NCI-H1694 (cell line): Measurements from ENCODE around the gene MARK3.
A peak's percentile ranks its signal among the peaks of the same experiment; 100 is the strongest.

Experiments
- DNase-seq: peaks from one replicate; lab custom pipeline; 2025; lab: John Stamatoyannopoulos, UW

The MARK3 gene

DNA sequence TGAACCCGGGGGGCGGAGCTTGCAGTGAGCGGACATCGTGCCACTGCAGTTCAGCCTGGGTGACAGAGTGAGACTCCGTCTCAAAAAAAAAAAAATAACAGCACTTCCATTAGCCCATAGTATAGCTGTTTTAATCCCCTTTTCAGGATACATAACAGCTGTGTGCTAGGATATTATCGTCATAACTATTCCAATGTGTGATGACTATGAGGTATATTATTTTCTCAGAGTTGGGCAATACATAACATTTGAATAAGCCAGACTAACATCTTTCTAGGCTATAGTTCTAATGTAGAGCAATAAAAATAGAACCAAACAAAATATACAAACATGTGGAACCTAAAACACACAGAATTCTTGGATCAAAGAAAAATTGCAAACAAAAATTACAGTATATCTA, 57.1 kb downstream of the MARK3 start:
- no peak for DNase-seq

DNA sequence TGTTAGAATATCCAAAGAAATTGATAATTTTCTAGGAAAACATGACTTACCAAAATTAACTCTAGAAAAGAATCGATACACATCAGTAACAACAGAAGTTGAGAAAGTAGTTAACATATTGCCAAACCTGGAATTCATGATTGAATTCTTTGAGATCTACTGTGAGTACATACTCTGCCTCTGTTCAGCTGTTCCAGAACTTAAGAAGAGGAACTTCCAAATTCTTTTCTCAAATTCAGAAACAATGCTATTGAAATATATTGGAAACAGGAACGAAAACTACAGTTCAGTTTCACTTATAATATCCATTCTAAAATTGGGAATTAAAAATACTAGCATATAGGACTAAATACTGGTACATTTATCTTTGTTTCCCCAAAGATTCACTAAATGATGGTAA, 57.9 kb downstream of the MARK3 start:
- no peak for DNase-seq

GRCh38 chr14:103444837-103445524, 59.8 kb downstream of the MARK3 start:
- no peak for DNase-seq

GRCh38 chr14:103445806-103446205, 60.6 kb downstream of the MARK3 start:
- DNase-seq: no peak

GRCh38 chr14:103448097-103448496, 62.9 kb downstream of the MARK3 start:
- no peak for DNase-seq

DNA sequence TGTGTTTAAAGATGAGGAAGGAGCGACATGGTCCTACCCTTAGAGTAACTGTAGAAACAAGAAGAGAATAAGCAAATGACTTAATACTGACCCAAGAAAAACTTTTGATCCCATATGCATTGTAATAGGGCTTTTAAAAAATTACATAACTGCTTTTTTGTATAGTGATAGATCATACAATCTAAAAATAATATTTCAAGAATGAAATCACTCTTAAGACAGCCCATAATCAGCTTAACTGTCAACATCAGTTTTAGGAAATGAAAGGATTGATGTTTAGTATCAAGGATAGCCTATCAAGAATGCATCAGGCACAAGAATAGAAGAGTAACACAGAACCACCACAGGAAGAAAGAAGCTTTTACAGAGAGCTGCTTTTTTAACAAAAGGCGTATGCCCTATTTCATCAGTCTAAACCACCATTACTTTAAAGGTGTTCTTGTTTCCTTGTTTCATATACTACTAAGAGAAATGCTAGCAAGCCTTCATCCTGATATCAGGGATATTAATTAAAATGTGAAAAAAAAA, 64.5 kb downstream of the MARK3 start:
- DNase-seq: no peak

DNA sequence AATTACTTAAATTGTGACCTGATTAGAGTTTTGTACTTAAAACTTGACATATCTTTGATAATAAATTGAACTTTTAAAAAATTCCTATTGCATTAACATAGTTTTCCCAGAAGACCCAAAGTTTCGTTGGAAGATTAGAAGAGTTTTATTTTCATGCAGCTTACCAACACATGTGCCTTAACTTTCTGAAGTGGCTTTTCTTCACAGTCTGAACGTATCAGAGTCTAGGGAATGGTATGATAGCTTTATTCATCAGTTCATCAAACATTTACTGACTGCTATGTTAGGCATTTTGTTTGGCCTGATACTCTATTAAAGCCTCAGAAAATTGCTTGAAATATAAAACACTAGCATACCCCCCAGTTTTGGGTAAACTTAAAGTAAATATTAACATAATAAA, 65.2 kb downstream of the MARK3 start:
- no peak for DNase-seq

DNA sequence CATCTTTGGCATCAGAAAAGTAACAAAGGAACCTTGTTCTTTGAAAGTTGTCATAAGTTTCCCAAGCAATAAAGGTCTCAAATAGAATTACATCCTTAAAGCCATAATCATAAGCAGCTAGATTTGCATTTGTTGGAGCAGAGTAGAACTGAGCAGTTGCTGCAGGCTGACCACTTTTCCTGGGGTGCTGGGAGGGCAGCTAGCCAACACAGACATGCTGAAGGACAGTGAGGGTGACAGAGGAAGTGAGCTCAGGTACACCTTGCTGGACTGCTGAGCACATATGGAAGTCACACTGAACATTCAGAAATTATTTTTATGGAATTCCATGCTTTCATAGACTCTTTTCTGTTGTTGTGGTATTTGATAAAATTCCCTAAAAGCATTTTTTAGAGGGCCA, 66.2 kb downstream of the MARK3 start:
- DNase-seq: no peak

GRCh38 chr14:103453791-103454190, 68.6 kb downstream of the MARK3 start:
- DNase-seq: no peak

DNA sequence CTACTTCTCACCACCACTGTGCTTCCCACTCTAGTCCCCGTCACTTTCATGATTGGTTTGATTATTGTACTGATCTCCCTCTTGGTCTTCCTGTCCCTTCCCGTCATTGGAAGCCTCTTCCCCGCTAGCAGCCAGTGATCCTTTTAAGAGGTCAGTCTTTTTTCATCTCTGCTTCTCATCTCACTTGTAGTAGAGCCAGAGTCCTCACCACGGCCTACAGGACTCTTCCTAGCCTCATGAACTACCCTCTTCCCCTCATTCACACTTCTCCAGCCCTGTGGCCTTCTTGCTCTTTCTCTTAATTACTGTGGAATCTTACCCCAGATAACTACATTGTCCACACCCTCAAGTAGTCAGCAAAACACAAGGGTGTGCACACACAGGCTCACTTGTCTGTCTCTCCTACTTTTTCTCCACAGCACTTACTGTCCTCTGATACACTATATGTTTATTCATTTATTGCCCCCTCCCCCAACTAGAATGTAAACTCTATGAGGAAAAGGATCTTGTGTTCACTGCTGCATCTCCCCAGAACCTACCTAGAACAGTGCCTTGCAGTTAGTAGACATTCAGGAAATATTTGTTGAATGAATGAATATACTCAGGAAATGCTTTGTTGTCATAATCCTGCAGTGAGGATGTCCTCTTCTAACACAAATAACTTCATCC, 71.1 kb downstream of the MARK3 start:
- no peak for DNase-seq

- DNase-seq: no peak
These were observed 75.2 kb downstream of the MARK3 start for GRCh38 chr14:103460415-103460814.

DNA sequence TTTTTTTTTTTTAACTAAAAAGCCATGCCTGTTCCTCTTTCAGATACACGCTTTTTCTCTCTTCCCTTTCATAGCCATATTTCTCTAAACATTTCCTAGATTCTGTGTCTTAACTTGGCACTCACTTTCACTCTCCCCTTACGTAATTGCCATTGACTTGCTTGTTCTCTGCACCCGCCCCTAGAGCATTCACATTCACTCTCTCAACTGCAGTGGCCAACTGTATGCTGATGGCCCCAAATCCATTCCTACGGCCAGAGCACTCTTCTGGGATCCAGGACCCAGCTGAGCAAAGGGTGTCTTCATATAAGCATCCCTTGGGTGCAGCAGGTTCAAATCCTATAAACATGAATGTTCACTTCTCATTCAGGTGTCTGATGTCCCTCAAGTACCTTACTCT, 77.9 kb downstream of the MARK3 start:
- DNase-seq: no peak

DNA sequence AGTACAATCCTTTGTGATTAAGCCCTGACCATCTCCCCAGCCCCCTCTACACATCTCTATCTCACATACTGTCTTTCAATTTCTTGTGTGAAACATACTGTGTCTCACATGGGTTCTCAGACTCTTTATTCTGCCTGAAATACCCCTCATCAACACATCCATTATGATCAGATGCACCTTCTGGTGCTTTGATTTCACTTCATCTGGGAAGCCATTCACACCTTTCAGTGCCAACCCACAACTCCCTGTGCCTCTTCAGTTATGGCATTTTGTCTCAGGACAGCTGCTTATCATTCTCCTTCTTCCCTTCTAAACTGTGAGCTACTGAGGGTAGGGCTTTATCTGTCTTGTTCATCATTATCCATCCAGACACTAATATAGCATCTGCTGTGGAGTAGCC, 78.6 kb downstream of the MARK3 start:
- no peak for DNase-seq

DNA sequence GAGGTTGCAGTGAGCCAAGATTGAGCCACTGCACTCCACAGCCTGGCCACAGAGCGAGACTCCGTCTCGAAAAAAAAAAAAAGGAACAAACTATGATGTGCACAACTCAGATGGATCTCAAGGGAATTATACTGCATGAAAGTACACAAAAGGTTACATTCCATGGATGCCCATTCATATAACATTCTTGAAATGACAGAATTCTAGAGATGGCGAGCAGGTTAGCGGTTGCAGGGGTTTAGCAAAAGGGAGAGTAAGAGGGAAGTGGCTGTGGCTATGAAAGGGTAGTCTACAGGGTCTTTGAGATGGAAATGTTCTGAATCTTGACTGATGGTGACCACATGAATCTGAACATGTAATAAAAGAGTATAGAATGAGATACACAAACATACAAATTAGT, 87.7 kb downstream of the MARK3 start:
- DNase-seq: no peak

GRCh38 chr14:103474893-103475292, 89.7 kb downstream of the MARK3 start:
- no peak for DNase-seq

GRCh38 chr14:103476065-103476464, 90.8 kb downstream of the MARK3 start:
- DNase-seq: no peak

GRCh38 chr14:103476631-103477030, 91.4 kb downstream of the MARK3 start:
- no peak for DNase-seq

GRCh38 chr14:103480595-103480994, 95.4 kb downstream of the MARK3 start:
- no peak for DNase-seq

DNA sequence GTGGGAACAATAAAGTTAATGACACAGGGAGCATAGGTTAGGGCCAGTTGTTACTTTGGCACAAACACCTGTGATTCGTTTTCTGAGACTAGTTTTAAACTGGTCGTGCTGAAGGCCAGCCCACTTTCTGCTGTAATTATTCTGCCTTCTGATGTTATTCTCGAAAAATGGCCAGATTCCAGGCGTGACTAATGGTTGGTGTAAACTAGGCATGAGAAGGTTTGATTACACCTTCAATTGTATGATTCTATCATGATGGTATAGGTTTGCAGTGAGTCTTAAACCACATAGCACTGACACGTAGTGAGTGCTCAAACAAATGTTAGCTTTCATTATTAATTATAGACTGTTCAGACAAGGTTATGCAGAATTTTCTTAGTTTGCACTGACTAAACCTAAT, 98.4 kb downstream of the MARK3 start:
- peak; percentile 45 for DNase-seq

GRCh38 chr14:103485504-103485903, 100.3 kb downstream of the MARK3 start:
- no peak for DNase-seq

- DNase-seq: no peak
These were observed 102.9 kb downstream of the MARK3 start for GRCh38 chr14:103488071-103488470.

DNA sequence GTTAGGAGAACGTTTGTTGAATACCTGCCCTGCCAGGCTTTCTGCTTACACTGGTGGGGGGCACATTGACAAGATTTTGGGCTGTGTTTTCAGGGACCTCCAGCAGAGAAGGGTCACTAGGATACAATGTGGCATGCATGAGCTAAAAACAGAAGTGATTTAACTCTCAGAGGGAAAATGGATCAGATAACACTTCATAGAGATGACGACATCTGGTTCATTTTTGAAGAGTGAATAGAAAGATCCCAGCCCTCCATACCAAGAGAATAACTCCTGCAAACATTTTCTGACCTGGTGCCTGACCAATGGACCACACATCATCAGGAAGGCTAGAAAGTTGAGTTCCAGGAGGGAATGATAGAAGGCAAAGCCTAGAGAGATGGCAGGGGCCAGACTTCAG, 103.7 kb downstream of the MARK3 start:
- DNase-seq: no peak

DNA sequence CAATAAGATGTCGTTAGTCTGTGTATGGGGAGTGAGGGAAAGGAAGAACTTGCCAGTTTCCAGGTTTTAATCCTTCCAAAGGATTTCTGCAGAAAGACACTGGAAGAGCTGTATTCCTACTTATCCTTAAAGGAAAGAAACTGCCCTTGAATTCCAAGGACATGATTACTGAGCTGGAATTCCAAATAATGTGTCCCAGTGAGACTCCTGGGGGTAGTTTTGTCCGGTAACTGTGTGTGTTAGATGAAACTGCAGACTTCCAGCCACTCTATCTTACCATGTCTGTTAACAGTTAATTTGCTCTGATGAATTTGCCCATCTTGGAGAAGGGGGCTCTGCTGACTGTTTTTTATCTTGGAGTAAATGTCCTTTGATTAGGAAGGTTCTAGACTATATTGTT, 104.4 kb downstream of the MARK3 start:
- no peak for DNase-seq

- no peak for DNase-seq
These were observed 106.5 kb downstream of the MARK3 start for GRCh38 chr14:103491691-103492090.
